ENCODE measurements around the gene COPS3. TPM values are rescaled to one million over a fixed set of nuclear protein-coding genes. Genes with fewer than 3 reads are reported as not detected.
A peak's percentile ranks its signal among the peaks of the same experiment; 100 is the strongest.

Gene COPS3
- total RNA-seq, 1 donor from 2014 or later = 131 TPM

DNA sequence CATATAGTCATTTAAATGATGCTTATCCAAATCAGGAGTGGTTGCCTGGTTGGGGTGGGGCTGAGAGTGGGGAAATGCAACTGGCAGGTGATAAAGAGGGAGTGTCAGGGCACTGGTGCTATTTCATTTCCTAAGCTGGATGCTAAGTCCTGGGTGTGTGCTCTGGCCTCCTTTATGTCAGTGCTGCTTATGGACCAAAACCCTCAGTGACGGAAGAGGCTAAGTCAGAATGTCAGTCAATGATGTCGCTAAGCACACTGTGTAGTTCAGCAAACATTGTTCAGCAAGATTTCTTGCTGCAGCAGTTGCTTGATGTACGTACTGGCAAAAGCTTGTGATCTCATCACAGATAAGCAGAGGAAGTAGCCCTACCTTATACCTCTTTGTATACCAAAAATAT, 27.6 kb downstream of the COPS3 start:
- no peak overlapping the region for H3K27ac Mint-ChIP-seq
- H3K36me3 Mint-ChIP-seq (ENCODE audit: low read depth) = peaks cover 35% of the 10 kb centered on the region
- intact Hi-C loops (cut with micrococcal nuclease) = no loop called here
- H3K4me3 Mint-ChIP-seq = no peak overlapping the region
- no peaks in the 10 kb centered on the region for H3K27me3 Mint-ChIP-seq (ENCODE audit: insufficient read depth)
- no peak for DNase-seq (ENCODE audit: low spot score)
- no peaks in the 10 kb centered on the region for H3K4me1 Mint-ChIP-seq (ENCODE audit: low read depth)
- H3K9me3 Mint-ChIP-seq = no peaks in the 10 kb centered on the region

DNA sequence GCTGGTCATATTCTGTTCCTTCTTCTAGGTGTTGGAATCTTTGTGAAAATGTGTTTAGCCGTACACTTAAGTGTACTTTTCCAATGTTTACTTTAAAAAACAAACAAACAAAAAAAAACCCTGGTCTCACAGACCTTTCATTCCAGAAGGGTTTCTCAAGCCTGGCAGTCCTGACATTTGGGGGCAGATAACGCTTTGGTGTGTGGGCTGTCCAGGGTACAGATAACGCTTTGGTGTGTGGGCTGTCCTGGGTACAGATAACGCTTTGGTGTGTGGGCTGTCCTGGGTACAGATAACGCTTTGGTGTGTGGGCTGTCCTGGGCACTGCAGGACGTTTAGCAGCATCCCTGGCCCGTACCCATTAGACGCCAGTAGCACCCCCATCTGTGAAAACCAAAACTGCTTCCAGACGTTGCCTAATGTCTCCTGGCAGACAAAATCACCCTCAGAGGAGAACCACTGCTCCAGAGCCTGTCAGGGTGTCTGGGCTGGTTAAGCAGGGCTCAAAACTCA, 28.8 kb downstream of the COPS3 start:
- H3K4me1 Mint-ChIP-seq (ENCODE audit: low read depth) = no peaks in the 10 kb centered on the region
- intact Hi-C loops (cut with micrococcal nuclease) = no loop called here
- H3K4me3 Mint-ChIP-seq = no peak overlapping the region
- no peak for DNase-seq (ENCODE audit: low spot score)
- H3K9me3 Mint-ChIP-seq = no peaks in the 10 kb centered on the region
- H3K27me3 Mint-ChIP-seq (ENCODE audit: insufficient read depth) = no peaks in the 10 kb centered on the region
- no peak overlapping the region for H3K27ac Mint-ChIP-seq
- peaks cover 39% of the 10 kb centered on the region for H3K36me3 Mint-ChIP-seq (ENCODE audit: low read depth)

DNA sequence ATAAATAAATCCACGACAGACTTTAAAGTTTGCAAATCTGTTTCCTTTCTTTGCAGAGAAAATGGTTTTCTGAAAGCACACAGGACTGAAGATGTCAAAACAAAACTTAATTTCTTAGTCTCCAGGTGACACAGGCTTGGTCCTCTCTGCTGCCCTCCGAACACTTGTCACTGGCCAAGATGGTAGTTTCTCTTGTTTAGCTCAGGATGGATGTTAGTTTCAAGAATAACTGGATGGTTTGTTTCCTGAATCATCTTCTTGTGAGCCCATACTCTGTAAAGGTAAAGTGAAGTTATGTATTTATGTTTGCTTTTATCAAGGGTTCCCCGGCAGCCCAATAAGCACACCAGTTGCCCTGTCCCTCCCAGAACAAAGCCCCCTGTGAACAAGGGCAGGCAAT, 34.2 kb downstream of the COPS3 start:
- no peak overlapping the region for H3K27ac Mint-ChIP-seq
- H3K36me3 Mint-ChIP-seq (ENCODE audit: low read depth) = peaks cover 24% of the 10 kb centered on the region
- DNase-seq (ENCODE audit: low spot score) = no peak
- no peaks in the 10 kb centered on the region for H3K9me3 Mint-ChIP-seq
- H3K4me3 Mint-ChIP-seq = no peak overlapping the region
- no peaks in the 10 kb centered on the region for H3K4me1 Mint-ChIP-seq (ENCODE audit: low read depth)
- intact Hi-C loops (cut with micrococcal nuclease) = no loop called here
- H3K27me3 Mint-ChIP-seq (ENCODE audit: insufficient read depth) = no peaks in the 10 kb centered on the region

DNA sequence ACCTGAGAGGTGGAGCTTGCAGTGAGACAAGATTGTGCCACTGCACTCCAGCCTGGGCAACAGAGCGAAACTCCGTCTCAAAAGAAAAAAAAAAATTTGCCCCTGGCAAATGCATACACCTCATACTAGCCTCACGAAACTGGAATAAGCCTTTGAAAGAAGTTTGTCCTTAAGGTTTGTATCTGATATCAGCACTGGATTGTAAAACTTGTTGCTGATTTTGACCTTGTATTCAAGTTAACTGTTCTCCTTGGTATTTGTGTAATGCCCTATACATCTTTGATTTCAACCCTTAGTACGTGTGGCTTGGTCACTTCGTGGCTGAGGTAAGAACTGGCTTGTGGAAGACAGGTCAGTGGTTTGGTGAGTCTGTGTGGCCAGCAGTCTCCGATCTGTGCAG, 37.9 kb downstream of the COPS3 start:
- H3K36me3 Mint-ChIP-seq (ENCODE audit: low read depth) = peaks cover 15% of the 10 kb centered on the region
- no peaks in the 10 kb centered on the region for H3K27me3 Mint-ChIP-seq (ENCODE audit: insufficient read depth)
- no peak overlapping the region for H3K27ac Mint-ChIP-seq
- no peak overlapping the region for H3K4me3 Mint-ChIP-seq
- H3K9me3 Mint-ChIP-seq = no peaks in the 10 kb centered on the region
- DNase-seq (ENCODE audit: low spot score) = no peak
- intact Hi-C loops (cut with micrococcal nuclease) = no loop called here
- H3K4me1 Mint-ChIP-seq (ENCODE audit: low read depth) = peaks cover 8% of the 10 kb centered on the region

DNA sequence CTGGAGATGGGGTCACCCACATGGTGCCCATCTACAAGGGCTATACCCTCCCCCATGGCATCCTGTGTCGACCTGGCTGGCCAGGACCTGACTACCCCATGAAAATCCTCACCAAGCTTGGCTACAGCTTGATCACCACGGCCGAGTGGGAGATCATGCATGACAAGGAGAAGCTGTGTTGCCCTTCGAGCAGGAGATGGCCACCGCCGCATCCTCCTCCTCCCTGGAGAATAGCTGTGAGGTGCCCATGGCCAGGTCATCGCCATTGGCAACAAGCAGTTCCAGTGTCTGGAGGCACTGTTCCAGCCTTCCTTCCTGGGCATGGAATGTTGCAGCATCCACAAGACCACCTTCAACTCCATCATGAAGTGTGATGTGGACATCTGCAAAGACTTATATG, 38.8 kb downstream of the COPS3 start:
- H3K9me3 Mint-ChIP-seq = no peaks in the 10 kb centered on the region
- no peak for DNase-seq (ENCODE audit: low spot score)
- H3K4me3 Mint-ChIP-seq = no peak overlapping the region
- intact Hi-C loops (cut with micrococcal nuclease) = no loop called here
- H3K36me3 Mint-ChIP-seq (ENCODE audit: low read depth) = peaks cover 8% of the 10 kb centered on the region
- peaks cover 8% of the 10 kb centered on the region for H3K4me1 Mint-ChIP-seq (ENCODE audit: low read depth)
- no peak overlapping the region for H3K27ac Mint-ChIP-seq
- peaks cover 3% of the 10 kb centered on the region for H3K27me3 Mint-ChIP-seq (ENCODE audit: insufficient read depth)

DNA sequence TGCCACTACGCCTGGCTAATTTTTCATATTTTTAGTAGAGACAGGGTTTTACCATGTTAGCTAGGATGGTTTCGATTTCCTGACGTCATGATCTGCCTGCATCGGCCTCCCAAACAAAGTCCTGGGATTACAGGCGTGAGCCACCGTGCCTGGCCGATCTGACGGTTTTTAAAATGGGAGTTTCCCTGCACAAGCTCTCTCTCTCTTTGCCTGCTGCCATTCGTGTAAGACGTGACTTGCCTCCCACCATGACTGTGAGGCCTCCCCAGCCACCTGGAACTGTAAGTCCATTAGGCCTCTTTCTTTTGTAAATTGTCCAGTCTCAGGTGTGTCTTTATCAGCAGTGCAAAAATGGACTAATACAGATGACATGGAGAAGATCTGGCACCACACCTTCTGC, 39.4 kb downstream of the COPS3 start:
- Mint-ChIP-seq H3K9me3 (no peaks in the 10 kb centered on the region), H3K27me3 (ENCODE audit: insufficient read depth) (peaks cover 4% of the 10 kb centered on the region), H3K4me3 (no peak overlapping the region), H3K36me3 (ENCODE audit: low read depth) (peaks cover 2% of the 10 kb centered on the region), H3K4me1 (ENCODE audit: low read depth) (peaks cover 8% of the 10 kb centered on the region), H3K27ac (no peak overlapping the region)
- intact Hi-C loops (cut with micrococcal nuclease) = no loop called here
- DNase-seq (ENCODE audit: low spot score) = no peak

DNA sequence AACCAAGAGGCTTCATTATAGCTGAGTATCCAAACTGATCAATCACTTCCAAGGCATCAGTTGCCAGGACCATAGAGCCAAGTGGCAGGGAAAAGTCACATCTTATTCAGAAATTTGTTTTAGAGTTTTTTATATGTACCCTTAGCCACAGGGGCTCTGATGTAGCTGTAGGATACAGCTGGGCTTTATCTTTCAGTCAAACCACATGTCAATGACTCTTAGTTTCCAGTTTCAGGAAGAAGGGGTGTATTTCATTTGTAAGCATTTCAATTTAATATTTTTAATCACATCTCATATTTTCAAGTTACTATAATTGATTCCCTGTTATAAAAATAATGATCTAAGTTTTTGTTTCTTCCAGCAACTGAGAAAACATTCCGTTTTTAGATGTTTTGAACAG, 41.2 kb downstream of the COPS3 start:
- Mint-ChIP-seq H3K36me3 (ENCODE audit: low read depth) (no peaks in the 10 kb centered on the region), H3K4me1 (ENCODE audit: low read depth) (peaks cover 25% of the 10 kb centered on the region), H3K4me3 (no peak overlapping the region), H3K9me3 (no peaks in the 10 kb centered on the region), H3K27me3 (ENCODE audit: insufficient read depth) (peaks cover 4% of the 10 kb centered on the region), H3K27ac (no peak overlapping the region)
- intact Hi-C loops (cut with micrococcal nuclease) = loop anchor here (5.0 kb wide), 1 partner anchor 352 kb away; the partner anchor contains the start of gene PEMT
- no peak for DNase-seq (ENCODE audit: low spot score)

DNA sequence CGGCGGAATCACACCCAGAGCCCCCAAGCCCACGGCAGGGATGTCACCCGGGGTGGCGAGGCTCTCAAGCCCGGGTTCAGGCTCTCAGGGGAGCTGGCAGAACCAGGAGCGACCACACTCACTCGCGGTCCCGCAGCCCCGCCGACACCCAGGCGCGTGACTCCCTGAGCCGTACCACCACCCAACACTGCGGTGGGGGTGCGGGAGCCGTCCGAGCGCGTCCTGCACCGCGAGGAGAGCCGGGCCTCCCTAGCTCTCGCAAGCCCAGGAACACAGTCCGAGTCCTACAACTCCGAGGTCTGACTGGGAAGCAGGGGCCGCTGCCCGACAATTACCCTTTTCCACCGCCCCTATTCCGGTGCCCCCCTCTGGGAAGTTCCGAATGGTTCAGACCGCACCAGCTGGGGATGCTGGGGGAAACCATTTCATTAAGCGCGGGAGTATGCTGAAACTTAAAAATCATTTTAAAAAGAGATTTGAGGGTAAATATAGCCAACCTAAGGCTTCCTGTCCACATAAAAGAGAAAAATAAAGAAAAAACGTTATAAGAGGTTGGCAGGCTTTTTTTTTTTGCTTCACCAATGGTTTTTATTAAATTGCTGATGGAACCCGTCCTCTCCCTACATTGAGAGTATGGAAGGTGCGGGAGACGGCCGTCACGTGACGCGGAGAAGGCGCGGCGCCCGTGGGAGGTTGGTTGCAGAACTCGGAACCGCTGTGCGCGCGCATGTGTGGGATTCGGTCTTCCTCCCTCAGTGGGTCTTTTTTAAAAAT, 43.8 kb downstream of the COPS3 start, which contains the start of gene FLCN:
FLCN (minus strand) TSS at position 143 of the 774 bp plus-strand sequence. CDS start 9,031 bp downstream, outside the sequence.
- Mint-ChIP-seq H3K4me3 (peak within 1 kb of the TSS; percentile 94), H3K27ac (peak within 1 kb of the TSS; percentile 99), H3K4me1 (ENCODE audit: low read depth) (peaks cover 25% of the 10 kb centered on the region), H3K36me3 (ENCODE audit: low read depth) (peaks cover 4% of the 10 kb centered on the region), H3K27me3 (ENCODE audit: insufficient read depth) (peaks cover 4% of the 10 kb centered on the region), H3K9me3 (no peaks in the 10 kb centered on the region)
- intact Hi-C loops (cut with micrococcal nuclease) = loop anchor here (1.0 to 5.0 kb wide), 9 partner anchors 31 to 735 kb away; partner anchors contain the start of genes DRC3, MPRIP, PEMT and PLD6
- peak; percentile 84 for DNase-seq (ENCODE audit: low spot score)

DNA sequence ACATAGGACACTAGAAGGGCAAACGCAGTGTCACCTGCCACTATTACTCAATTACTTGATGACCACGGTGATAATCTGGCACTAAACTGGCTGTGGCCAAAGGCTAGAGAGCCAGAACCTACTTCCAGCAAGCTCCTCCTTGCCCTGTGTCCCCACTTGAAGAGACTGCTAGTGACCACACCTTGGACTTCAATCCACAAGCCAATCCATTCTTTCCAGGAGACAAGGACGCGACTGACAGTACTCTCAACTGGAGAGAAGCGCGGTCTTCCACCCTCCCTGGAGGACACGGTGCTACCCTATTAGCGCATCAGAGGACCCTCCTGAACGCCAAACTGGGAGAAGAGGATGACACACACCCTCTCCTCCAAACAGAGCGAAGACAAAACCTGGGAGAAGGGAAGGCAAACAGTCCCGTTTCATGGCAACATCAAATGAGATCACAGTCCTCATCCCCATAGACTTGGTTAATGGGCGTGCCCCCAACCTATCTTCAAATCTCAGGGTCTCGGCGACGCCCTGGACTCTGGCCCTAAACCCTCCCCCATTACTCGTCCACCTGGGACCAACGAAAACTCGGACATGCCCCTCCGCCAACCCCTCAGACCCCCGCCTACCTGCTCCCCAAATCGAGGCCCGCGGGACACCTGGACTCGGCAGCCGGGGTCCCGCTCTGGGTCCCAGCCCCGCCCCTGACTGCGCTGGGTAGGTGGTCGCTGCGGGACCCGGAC, 44.6 kb downstream of the COPS3 start:
- H3K27ac Mint-ChIP-seq = peak overlapping the region; percentile 99
- peaks cover 25% of the 10 kb centered on the region for H3K4me1 Mint-ChIP-seq (ENCODE audit: low read depth)
- intact Hi-C loops (cut with micrococcal nuclease) = loop anchor here (1.0 to 5.0 kb wide), 10 partner anchors 30 to 736 kb away; partner anchors contain the start of genes DRC3, MPRIP, PEMT and PLD6
- H3K36me3 Mint-ChIP-seq (ENCODE audit: low read depth) = peaks cover 11% of the 10 kb centered on the region
- DNase-seq (ENCODE audit: low spot score) = no peak
- H3K4me3 Mint-ChIP-seq = peak overlapping the region; percentile 94
- peaks cover 4% of the 10 kb centered on the region for H3K27me3 Mint-ChIP-seq (ENCODE audit: insufficient read depth)
- no peaks in the 10 kb centered on the region for H3K9me3 Mint-ChIP-seq

DNA sequence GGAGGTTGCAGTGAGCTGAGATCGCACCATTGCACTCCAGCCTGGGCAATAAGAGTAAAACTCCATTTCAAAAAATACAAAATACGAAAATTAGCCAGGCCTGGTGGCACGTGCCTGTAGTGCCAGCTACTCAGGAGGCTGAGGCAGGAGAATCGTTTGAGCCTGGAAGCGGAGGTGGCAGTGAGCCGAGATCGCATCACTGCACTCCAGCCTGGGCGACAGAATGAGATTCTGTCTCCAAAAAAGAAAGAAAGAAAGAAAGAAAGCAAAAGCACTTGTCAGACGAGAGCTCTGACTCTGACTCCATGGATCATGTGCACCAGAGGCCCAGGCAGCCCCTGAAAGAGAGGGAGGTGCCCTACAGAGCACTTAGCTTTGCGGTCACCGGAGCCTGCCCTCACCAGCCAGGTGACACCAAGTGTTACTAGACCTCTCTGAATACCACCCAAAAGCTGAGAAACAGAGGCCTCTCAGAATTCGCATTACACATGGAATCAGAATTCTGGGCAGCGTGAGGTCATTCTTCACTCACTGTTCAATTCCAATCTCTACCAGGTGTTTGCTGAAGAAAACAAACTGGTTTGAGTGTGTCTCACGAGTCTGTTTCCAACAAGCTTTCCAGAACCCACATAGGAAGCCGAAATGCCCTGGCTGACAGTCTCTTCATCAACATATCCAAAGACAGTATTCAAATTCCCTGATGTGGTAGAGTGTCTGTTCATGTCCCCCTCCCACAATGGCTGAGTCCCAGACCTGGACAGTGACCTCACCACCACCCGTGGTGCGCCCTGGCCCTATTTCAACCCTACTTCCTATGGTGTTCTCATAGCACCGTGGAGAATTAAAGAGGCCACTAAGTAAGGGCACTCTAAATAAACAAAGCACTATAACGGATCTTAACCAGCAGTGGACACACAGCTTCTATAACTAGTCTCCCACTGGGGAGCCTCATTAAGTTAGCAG, 45.6 kb downstream of the COPS3 start:
- Mint-ChIP-seq H3K4me1 (ENCODE audit: low read depth) (peaks cover 25% of the 10 kb centered on the region), H3K36me3 (ENCODE audit: low read depth) (peaks cover 15% of the 10 kb centered on the region), H3K27ac (peak overlapping the region; percentile 99), H3K4me3 (peak overlapping the region; percentile 94), H3K9me3 (no peaks in the 10 kb centered on the region), H3K27me3 (ENCODE audit: insufficient read depth) (peaks cover 4% of the 10 kb centered on the region)
- no peak for DNase-seq (ENCODE audit: low spot score)
- intact Hi-C loops (cut with micrococcal nuclease) = loop anchor here (1.0 to 5.0 kb wide), 5 partner anchors 53 to 357 kb away; partner anchors contain the start of genes MPRIP and PEMT

DNA sequence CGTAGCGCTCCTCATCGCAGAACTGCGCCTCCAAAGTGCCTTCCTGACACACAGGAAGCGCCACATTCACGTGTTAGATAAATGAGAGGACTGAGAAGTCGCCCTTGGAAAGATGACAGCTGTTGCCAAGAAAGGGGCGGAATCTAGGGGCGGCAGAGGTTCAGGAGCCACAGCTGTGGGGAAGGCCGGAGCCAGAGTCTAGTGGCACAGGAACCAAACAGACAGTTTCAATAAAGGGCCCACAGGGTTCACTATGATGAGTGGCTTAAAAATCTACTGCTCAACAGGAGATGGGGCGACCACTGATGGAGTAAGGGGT, 48.8 kb downstream of the COPS3 start:
- Mint-ChIP-seq H3K27ac (no peak overlapping the region), H3K27me3 (ENCODE audit: insufficient read depth) (peaks cover under 1% of the 10 kb centered on the region), H3K4me1 (ENCODE audit: low read depth) (peaks cover 16% of the 10 kb centered on the region), H3K4me3 (no peak overlapping the region), H3K9me3 (no peaks in the 10 kb centered on the region), H3K36me3 (ENCODE audit: low read depth) (peaks cover 31% of the 10 kb centered on the region)
- no peak for DNase-seq (ENCODE audit: low spot score)
- intact Hi-C loops (cut with micrococcal nuclease) = no loop called here

DNA sequence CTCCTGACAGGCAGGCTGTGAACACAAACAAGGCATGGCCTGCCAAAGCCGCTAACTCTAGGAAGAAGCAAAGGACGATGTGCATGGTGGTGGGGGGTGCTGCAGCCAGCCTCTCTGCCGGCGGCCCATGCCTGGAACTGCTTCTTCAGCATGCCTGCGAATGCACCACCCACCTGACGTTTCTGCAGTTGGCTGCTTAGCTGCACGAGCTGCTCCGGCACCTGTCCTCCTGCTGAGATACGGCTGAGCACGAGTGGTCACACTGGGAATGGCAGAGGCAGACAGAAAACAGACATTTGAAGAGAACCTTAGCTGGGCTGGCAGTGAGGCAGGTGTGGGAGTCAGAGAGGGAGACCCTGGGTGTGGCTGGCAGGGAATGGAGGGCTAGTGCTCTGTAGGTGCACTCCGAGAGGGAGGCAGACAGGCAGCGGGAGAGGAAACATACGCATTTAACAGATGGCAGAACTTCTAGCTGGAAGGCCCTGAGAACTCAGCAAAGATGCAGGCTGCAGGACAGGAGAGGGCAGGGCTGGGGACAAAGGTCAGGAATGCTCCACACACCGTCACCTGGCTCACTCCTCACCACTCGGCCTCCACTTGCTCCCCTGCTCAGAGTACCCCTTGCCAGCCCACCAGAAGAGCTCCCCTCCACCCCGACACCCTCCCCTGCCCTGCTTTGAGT, 49.3 kb downstream of the COPS3 start:
- DNase-seq (ENCODE audit: low spot score) = no peak
- Mint-ChIP-seq H3K4me3 (no peak overlapping the region), H3K27ac (no peak overlapping the region), H3K27me3 (ENCODE audit: insufficient read depth) (no peaks in the 10 kb centered on the region), H3K36me3 (ENCODE audit: low read depth) (peaks cover 31% of the 10 kb centered on the region), H3K9me3 (no peaks in the 10 kb centered on the region), H3K4me1 (ENCODE audit: low read depth) (peaks cover 16% of the 10 kb centered on the region)
- intact Hi-C loops (cut with micrococcal nuclease) = no loop called here

All from activated T-helper 1 cell treated with anti-CD3 and anti-CD28 coated beads, Interleukin-12 subunit alpha, Interleukin-12 subunit beta, Interleukin-2, Interleukin-4 antibody, amounts not matched to agents 30 ng/mL and 10 ng/mL and 1 ng/mL, durations not matched to agents 14 hours and 24 hours and 36 hours (primary cell).